Omental fat pad (tissue), 4 donors: Measurements from ENCODE around the gene DMAC2. TPM values are rescaled to one million over a fixed set of nuclear protein-coding genes. Genes with fewer than 3 reads are reported as not detected.
"Not testable (repeated sequence)": the region's sequence is repeated elsewhere in the genome, so short reads cannot be mapped to it uniquely, and the experiment has no call there.

Source experiments
- ATAC-seq: fragments of 150-250 bp; one replicate; pipeline ENCODE4 v1.9.1; 2016; ENCODE audit warnings: mild to moderate bottlenecking, moderate library complexity; ENCODE audit not compliant: low FRiP score
- DNase-seq: peaks from one replicate; pipeline ENCODE4 v3.0.0-alpha.2; 2019; ENCODE audit warnings: low spot score
- total RNA-seq, 4 donors: library from RNA; depleted of rRNA; stranded (reverse); fragments of >200 nt; gene quantifications; one replicate each; pipeline ENCODE4 v1.1.0, GENCODE V29; 2016
- TF ChIP-seq, protein P1 (sequence below), 3 donors: fragments of 450-650 bp; IDR thresholded peaks; one replicate each; pipeline ENCODE4 v1.5.1; 2016 to 2017; ENCODE audit warnings: antibody characterized with exemption in 3 of 3, mild to moderate bottlenecking in 3 of 3, moderate library complexity in 2 of 3

DMAC2 gene
- total RNA-seq, 4 donors from 2014 or later = 29.2 to 36.7 (median 35.1) TPM

DNA sequence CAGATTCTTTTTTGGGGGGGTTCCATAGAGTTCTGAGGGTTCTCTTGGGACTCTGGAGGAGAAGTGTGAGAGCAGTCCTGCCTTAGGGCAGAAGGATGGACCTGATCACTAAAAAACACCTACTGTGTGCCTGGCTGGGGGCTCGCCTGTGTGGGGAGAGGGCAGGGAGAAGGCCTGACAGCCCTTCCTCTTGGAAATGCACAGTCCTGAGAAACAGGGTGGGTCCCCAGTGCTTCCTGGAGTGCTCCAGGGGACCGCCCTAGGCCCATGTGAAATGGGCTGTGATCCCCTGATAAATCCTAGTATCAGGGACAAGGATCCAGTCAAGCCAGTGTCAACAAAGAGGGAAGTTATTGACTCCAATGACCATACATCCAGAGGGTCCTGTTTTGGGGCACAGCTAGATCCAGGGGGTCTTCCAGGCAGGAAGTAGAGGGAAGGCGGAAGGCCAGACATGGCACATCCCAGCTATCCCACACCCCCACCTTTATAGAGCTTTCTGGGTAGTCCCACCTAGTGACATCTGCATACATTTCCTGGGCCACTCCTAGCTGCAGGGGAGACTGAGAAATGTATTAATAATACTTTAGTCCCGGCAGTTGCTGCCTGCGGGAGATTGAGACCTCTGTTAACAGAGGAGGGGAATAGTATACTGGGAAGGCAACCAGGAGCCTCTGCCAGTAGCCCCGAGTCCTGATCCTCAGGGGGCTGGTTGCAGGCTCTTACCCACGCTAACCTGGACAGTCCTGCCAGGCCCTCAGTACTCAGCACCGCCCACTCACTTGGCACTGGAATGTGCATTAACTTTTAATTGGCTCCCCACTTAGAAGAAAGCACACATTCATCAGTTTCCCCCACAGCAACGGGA lies 28.4 kb downstream of the DMAC2 start:
- ATAC-seq = no peak
- TF ChIP-seq, protein P1, sequence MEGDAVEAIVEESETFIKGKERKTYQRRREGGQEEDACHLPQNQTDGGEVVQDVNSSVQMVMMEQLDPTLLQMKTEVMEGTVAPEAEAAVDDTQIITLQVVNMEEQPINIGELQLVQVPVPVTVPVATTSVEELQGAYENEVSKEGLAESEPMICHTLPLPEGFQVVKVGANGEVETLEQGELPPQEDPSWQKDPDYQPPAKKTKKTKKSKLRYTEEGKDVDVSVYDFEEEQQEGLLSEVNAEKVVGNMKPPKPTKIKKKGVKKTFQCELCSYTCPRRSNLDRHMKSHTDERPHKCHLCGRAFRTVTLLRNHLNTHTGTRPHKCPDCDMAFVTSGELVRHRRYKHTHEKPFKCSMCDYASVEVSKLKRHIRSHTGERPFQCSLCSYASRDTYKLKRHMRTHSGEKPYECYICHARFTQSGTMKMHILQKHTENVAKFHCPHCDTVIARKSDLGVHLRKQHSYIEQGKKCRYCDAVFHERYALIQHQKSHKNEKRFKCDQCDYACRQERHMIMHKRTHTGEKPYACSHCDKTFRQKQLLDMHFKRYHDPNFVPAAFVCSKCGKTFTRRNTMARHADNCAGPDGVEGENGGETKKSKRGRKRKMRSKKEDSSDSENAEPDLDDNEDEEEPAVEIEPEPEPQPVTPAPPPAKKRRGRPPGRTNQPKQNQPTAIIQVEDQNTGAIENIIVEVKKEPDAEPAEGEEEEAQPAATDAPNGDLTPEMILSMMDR (IDR thresholded peaks at IDR 0.05) = no peak
- DNase-seq = no peak

DNA sequence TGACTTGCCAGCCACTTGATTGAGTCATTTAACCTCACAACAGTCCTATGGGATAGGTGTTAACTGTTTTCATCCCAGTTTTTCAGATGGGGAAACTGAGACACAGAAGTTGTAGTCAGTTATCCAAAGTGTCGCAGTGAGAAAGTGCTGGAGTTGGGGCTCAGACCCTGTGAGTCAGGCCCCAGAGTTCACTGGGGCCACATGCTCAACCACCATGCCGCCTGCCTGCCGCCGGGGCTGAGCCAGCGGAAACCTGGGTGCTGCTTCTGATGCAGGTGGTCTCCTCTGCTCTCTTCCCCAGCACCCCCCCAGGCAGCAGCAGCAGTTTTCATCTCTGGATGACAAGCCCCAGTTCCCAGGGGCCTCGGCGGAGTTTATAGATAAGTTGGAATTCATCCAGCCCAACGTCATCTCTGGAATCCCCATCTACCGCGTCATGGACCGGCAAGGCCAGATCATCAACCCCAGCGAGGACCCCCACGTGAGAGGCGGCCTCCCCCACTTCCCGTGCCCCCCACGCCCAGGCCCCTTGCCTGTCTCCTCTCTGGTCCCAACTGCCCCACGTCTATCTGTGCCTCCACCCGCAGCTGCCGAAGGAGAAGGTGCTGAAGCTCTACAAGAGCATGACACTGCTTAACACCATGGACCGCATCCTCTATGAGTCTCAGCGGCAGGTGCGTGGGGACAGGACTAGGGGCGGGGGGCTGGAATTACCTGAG lies 29.2 kb downstream of the DMAC2 start:
- DNase-seq (no peak), ATAC-seq (no peak)
- TF ChIP-seq, protein P1 (IDR thresholded peaks at IDR 0.05) = no peak

DNA sequence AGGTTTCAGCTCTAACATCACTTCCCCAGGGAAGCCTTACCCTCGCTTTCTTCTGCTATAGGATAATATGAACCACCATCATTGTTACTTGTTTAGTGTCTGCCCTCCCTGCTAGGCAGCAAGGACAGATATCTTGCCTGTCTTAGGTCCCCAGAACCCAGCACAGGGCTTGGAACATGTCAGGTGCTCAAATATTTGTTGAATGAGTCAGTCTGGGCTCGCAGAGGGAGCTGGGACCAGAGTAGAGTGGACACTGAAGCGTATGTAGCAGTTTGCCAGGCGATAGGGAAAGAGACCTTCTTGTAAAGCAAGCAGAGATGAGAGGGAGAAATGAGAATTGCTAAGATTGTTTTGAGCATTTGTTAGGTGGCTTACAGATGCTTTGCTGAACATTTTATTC lies 30.4 kb downstream of the DMAC2 start:
- DNase-seq (no peak), ATAC-seq (no peak)

DNA sequence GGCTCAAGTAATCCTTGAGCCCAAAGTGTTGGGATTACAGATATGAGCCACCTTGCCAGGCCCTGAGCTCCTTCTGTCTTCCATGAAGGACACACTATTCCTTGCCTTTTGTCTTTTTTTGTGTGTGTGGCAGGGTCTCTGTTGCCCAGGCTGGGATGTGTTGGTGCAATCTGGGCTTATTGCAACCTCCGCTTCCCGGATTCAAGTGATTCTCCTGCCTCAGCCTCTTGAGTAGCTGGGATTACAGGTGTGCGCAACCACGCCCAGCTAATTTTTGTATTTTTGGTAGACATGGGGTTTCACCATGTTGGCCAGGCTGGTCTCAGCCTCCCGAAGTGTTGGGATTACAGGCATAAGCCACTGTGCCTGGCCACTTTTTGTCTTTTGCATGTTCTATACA lies 30.9 kb downstream of the DMAC2 start:
- not testable (repeated sequence) for ATAC-seq, DNase-seq

More for the DNA sequence above, 30.4 kb downstream of the DMAC2 start:
- TF ChIP-seq, protein P1 (IDR thresholded peaks at IDR 0.05) = no peak

DNA sequence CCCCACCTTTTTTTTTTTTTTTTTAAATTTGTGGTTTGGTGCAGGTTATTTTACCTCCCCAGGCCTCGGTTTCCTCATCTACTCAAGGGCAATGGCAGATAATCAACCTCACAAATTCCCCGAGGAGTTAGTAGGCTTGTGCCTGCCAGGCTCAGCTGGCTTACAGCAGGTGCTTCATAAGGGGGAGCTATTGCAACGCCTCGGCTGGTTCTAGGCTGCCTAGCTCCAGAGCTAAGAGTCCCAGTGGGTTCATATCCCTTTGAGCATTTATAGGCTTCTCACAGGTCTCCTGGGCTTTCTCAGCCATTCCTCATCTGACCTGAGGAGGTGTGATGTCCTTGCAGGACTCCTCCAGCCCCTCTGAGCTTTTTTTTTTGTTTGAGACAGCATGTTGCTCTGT lies 31.5 kb downstream of the DMAC2 start:
- TF ChIP-seq, protein P1 (IDR thresholded peaks at IDR 0.05) = no peak
- ATAC-seq (no peak), DNase-seq (no peak)

DNA sequence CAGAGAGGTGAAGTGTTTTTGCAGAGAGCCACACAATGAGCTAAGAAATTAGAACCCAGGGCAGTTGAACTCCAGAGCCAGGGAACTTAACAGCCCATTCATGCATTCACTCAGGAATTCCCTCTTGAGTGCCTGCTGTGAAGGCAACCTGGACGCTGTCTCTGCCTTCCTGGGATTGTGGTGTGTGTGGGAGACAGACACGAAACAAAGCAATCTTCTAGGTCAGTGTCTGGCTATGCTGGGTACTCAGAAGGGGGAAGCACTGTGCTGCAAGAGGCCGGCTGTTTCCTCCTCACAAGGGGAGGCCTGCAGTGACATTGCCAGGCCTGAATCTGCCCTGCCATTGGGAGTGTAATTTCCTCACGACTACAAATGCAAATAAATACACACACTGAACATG lies 32.4 kb downstream of the DMAC2 start:
- DNase-seq (no peak), ATAC-seq (no peak)
- TF ChIP-seq, protein P1 (IDR thresholded peaks at IDR 0.05) = no peak

DNA sequence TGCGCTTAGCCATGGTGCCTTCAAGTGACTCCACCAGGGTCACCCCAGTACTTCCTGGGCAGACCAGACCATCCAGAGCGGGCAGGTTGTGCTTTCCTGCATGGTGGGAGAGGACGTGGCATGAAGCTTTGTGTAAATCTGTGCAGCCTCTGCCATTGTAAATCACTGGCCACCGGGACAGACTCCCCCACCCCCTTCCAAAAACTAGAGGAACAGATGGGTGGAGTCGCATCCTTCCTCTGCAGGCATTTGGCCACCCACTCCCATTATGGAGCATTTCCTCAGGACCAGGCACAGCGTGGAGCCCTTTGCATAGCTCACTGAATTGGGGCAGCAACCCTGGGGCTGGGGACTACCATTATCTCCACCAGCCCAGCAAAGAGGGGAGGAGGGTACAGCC lies 33.9 kb downstream of the DMAC2 start:
- TF ChIP-seq, protein P1 (IDR thresholded peaks at IDR 0.05) = no peak
- no peak for DNase-seq
- no peak for ATAC-seq
